ENCODE measurements around the gene NAV3. TPM values are rescaled to one million over a fixed set of nuclear protein-coding genes. Genes with fewer than 3 reads are reported as not detected.

The NAV3 gene
- total and polyA plus RNA-seq, 12 donors: 5.0 to 53.4 (median 25.9) TPM

DNA sequence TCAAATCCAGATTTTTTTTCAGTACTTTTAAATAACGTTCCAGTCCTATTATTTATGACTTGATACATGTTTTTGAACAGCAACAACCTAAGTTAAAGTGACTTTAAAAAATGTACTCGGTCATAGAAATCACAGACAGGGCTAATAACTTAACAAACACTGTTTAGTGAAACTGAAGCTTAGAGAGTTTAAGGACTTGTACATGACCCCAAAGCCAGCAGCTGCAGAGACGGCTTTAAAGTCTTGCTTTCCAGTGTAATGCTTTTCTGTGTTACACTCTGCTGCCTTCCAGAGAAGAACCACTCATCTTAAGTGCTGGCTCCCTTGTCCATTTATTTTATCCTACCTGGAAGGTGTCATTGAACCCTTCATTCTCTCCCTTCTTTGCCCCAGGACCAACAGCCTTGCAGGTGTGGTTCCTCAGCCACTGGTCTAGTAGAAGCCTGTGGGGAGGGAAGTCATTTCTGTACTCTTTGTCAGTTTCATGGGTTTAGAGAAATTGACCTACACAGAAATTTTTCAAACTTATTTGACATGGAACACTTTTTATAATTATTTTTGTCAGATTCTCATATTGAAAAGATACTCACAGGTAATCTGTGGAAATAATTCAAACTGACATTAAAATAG, 60.9 kb downstream of the NAV3 start:
- Histone ChIP-seq H3K27me3 (no peaks in the 10 kb centered on the region), H3K36me3 (replicated peaks in 1 of 2) (no peaks in the 10 kb centered on the region), H3K27ac (no peak overlapping the region), H3K4me1 (replicated peaks in 1 of 2) (no peaks in the 10 kb centered on the region), H3K4me3 (no peak overlapping the region), H3K9me3 (replicated peaks in 1 of 3) (no peaks in the 10 kb centered on the region)
- TF ChIP-seq POLR2A (IDR thresholded peaks at IDR 0.05): no peak
- TF ChIP-seq, protein P1, sequence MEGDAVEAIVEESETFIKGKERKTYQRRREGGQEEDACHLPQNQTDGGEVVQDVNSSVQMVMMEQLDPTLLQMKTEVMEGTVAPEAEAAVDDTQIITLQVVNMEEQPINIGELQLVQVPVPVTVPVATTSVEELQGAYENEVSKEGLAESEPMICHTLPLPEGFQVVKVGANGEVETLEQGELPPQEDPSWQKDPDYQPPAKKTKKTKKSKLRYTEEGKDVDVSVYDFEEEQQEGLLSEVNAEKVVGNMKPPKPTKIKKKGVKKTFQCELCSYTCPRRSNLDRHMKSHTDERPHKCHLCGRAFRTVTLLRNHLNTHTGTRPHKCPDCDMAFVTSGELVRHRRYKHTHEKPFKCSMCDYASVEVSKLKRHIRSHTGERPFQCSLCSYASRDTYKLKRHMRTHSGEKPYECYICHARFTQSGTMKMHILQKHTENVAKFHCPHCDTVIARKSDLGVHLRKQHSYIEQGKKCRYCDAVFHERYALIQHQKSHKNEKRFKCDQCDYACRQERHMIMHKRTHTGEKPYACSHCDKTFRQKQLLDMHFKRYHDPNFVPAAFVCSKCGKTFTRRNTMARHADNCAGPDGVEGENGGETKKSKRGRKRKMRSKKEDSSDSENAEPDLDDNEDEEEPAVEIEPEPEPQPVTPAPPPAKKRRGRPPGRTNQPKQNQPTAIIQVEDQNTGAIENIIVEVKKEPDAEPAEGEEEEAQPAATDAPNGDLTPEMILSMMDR (IDR thresholded peaks at IDR 0.05): no peak
- intact Hi-C loops (cut with DNase I): no loop called here
- WGBS, 4 donors: 61 to 70% (median 63%) methylated on average over 3 of the region's 3 CpGs
- DNase-seq: no peak

DNA sequence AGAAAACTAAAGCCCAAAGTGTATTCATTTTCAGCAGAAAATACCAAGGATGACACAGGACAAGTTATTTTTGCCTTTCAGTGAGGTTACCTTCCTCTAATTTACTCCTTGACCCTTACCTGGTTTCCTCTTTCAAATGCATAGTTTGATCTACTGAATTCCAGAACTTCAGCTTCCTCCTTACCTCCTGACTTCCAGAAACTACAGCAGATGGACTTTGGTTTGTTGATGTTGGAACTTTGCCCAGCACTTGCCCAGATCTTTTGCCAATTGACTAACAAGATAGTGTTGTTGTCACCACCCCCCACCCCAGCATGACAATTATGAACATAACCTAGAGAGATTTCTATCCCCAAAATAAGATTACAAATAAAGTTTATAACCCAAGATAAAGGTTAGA, 63.2 kb downstream of the NAV3 start:
- TF ChIP-seq POLR2A (IDR thresholded peaks at IDR 0.05): no peak
- TF ChIP-seq, protein P1 (IDR thresholded peaks at IDR 0.05): no peak
- intact Hi-C loops (cut with DNase I): no loop called here

DNA sequence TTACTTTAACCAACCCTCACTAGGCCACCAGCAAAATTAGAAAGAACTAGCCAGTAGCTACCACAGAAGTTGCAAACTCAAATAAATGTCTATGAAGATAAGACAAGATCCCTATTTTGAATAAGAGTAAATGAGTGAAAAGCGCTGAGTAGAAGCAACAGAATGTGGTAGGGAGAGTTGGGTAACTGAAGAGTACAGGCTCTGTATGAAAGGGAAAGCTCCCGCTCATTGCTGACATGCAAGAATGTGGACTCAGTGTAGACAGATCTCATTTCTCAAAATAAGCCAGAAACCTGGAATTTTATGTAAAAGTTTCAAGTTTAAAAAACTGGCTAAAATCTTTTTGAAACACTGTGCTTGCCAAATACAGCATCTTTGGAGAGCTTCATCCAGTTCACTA, 63.9 kb downstream of the NAV3 start:
- Histone ChIP-seq H3K27ac (no peak overlapping the region), H3K9me3 (replicated peaks in 1 of 3) (no peaks in the 10 kb centered on the region), H3K27me3 (no peaks in the 10 kb centered on the region), H3K4me1 (replicated peaks in 1 of 2) (no peaks in the 10 kb centered on the region), H3K36me3 (replicated peaks in 1 of 2) (no peaks in the 10 kb centered on the region), H3K4me3 (no peak overlapping the region)
- intact Hi-C loops (cut with DNase I): no loop called here
- DNase-seq: no peak
- TF ChIP-seq POLR2A (IDR thresholded peaks at IDR 0.05): no peak
- TF ChIP-seq, protein P1 (IDR thresholded peaks at IDR 0.05): no peak
- WGBS, 4 donors: 93 to 98% (median 96%) methylated on average over 2 of the region's 2 CpGs

More for the DNA sequence above, 63.2 kb downstream of the NAV3 start:
- Histone ChIP-seq H3K27me3 (no peaks in the 10 kb centered on the region), H3K36me3 (replicated peaks in 1 of 2) (no peaks in the 10 kb centered on the region), H3K27ac (no peak overlapping the region), H3K9me3 (replicated peaks in 1 of 3) (no peaks in the 10 kb centered on the region), H3K4me3 (no peak overlapping the region), H3K4me1 (replicated peaks in 1 of 2) (no peaks in the 10 kb centered on the region)
- peak; percentile 16 to 52 (median 17) for DNase-seq

GRCh38 chr12:77895699-77896098, 65.0 kb downstream of the NAV3 start:
- Histone ChIP-seq H3K27ac (no peak overlapping the region), H3K4me3 (no peak overlapping the region), H3K4me1 (replicated peaks in 1 of 2) (no peaks in the 10 kb centered on the region), H3K27me3 (no peaks in the 10 kb centered on the region), H3K9me3 (replicated peaks in 1 of 3) (no peaks in the 10 kb centered on the region), H3K36me3 (replicated peaks in 1 of 2) (no peaks in the 10 kb centered on the region)
- intact Hi-C loops (cut with DNase I): no loop called here
- no peak for DNase-seq
- TF ChIP-seq, protein P1 (IDR thresholded peaks at IDR 0.05): no peak
- TF ChIP-seq POLR2A (IDR thresholded peaks at IDR 0.05): no peak
